SK-N-SH treated with all-trans-retinoic acid at 6 μM for 48 hours (cell line): ENCODE results near the gene NAALADL2.
"Not testable (repeated sequence)": the region's sequence is repeated elsewhere in the genome, so short reads cannot be mapped to it uniquely, and the experiment has no call there.

Experiments
- ATAC-seq: fragments of 200-7000 bp; cut with Tn5 transposase; 3 replicates; pipeline ENCODE4 v1.9.1; 2020; ENCODE audit warnings: mild to moderate bottlenecking, moderate library complexity
- ARNTL ChIP-seq: fragments of 450-650 bp; formaldehyde crosslinking; IDR thresholded peaks from 2 replicates; pipeline ENCODE4 v1.5.0; 2020; ENCODE audit warnings: low read depth, mild to moderate bottlenecking, moderate library complexity, borderline replicate concordance
- BACH2 ChIP-seq: fragments of 250-450 bp; sonication (Bioruptor Pico); IDR thresholded peaks from 2 replicates; pipeline ENCODE4 v1.9.0; 2021; ENCODE audit warnings: mild to moderate bottlenecking, borderline replicate concordance
- CSDC2 ChIP-seq: fragments of 250-450 bp; sonication (Bioruptor Pico); IDR thresholded peaks from 2 replicates; pipeline ENCODE4 v1.5.0; 2020; ENCODE audit warnings: mild to moderate bottlenecking, moderate library complexity
- ESRRG ChIP-seq: fragments of 250-450 bp; sonication (Bioruptor Pico); IDR thresholded peaks from 2 replicates; pipeline ENCODE4 v1.6.1; 2021; ENCODE audit warnings: mild to moderate bottlenecking
- GLIS3 ChIP-seq: fragments of 250-450 bp; sonication (Bioruptor Pico); IDR thresholded peaks from 2 replicates; pipeline ENCODE4 v1.5.0; 2020; ENCODE audit warnings: mild to moderate bottlenecking, moderate library complexity
- ISL1 ChIP-seq: fragments of 250-450 bp; sonication (Bioruptor Pico); IDR thresholded peaks from 2 replicates; pipeline ENCODE4 v2.1.2; 2022; ENCODE audit warnings: mild to moderate bottlenecking, moderate library complexity
- OSR1 ChIP-seq: fragments of 250-450 bp; sonication (Bioruptor Pico); IDR thresholded peaks from 2 replicates; pipeline ENCODE4 v1.8.0; 2022; ENCODE audit warnings: moderate library complexity, mild to moderate bottlenecking, inconsistent platforms
- PPARA ChIP-seq: fragments of 250-450 bp; sonication (Bioruptor Pico); IDR thresholded peaks from 2 replicates; pipeline ENCODE4 v1.5.0; 2020; ENCODE audit warnings: mild to moderate bottlenecking, borderline replicate concordance
- SNAI2 ChIP-seq: fragments of 250-450 bp; sonication (Bioruptor Pico); IDR thresholded peaks from 2 replicates; pipeline ENCODE4 v1.5.0; 2020; ENCODE audit warnings: mild to moderate bottlenecking, moderate library complexity
- TCF4 ChIP-seq: fragments of 250-450 bp; sonication (Bioruptor Pico); IDR thresholded peaks from 2 replicates; pipeline ENCODE4 v1.8.0; 2021; ENCODE audit warnings: mild to moderate bottlenecking, moderate library complexity, borderline replicate concordance
- TOX ChIP-seq: fragments of 250-450 bp; sonication (Bioruptor Pico); IDR thresholded peaks from 2 replicates; pipeline ENCODE4 v1.8.0; 2021; ENCODE audit warnings: mild to moderate bottlenecking, moderate library complexity, borderline replicate concordance
- ZC3H10 ChIP-seq: fragments of 250-450 bp; sonication (Bioruptor Pico); IDR thresholded peaks from 2 replicates; pipeline ENCODE4 v1.5.1; 2021; ENCODE audit warnings: mild to moderate bottlenecking, moderate library complexity
- ZFP30 ChIP-seq: fragments of 450-650 bp; formaldehyde crosslinking; IDR thresholded peaks from 2 replicates; pipeline ENCODE4 v1.5.0; 2022; ENCODE audit warnings: mild to moderate bottlenecking, moderate library complexity
- ZNF565 ChIP-seq: fragments of 450-650 bp; formaldehyde crosslinking; conservative IDR thresholded peaks from 2 replicates; pipeline ENCODE4 v1.5.0; 2020; ENCODE audit warnings: low read depth, mild to moderate bottlenecking, moderate library complexity
- ZNF70 ChIP-seq: fragments of 450-650 bp; formaldehyde crosslinking; IDR thresholded peaks from 2 replicates; pipeline ENCODE4 v1.5.0; 2020; ENCODE audit warnings: mild to moderate bottlenecking, moderate library complexity
- TF ChIP-seq, protein P1 (sequence below): fragments of 250-450 bp; sonication (Bioruptor Pico); IDR thresholded peaks from 2 replicates; pipeline ENCODE4 v1.8.0; 2021; ENCODE audit warnings: low read depth, mild to moderate bottlenecking, moderate library complexity, borderline replicate concordance
- TF ChIP-seq, protein P2 (sequence below): fragments of 250-450 bp; sonication (Bioruptor Pico); IDR thresholded peaks from 2 replicates; pipeline ENCODE4 v1.5.0; 2020; ENCODE audit warnings: mild to moderate bottlenecking, moderate library complexity
- TF ChIP-seq, protein P3 (sequence below): fragments of 250-450 bp; sonication (Bioruptor Pico); IDR thresholded peaks from 2 replicates; pipeline ENCODE4 v1.5.1; 2020; ENCODE audit warnings: low read depth, mild to moderate bottlenecking, moderate library complexity
- TF ChIP-seq, protein P4 (sequence below): fragments of 250-450 bp; sonication (Bioruptor Pico); IDR thresholded peaks from 2 replicates; pipeline ENCODE4 v1.8.0; 2020; ENCODE audit warnings: mild to moderate bottlenecking, moderate library complexity, borderline replicate concordance
- TF ChIP-seq, protein P5 (sequence below): fragments of 250-450 bp; sonication (Bioruptor Pico); IDR thresholded peaks from 2 replicates; pipeline ENCODE4 v1.5.1; 2021; ENCODE audit warnings: mild to moderate bottlenecking, moderate library complexity

NAALADL2 gene

DNA sequence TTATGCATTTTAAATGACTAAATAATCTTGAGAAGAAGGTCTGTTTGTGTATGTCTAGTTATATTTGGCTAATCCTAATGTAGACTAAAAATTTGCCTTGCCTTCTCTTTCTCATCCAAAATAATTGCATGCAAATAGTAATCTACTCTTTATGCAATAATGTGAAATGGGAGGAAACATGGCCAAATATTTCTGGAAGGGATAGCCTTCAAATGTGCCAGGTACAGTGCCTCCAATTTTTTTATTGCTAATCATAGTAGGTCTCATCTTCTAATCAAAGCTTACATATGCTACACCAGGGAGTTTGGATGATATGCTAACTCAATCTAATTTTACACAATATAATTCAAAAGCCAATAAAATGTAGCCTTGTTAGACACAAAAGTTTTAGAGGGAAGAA lies 911.3 kb downstream of the NAALADL2 start:
- ATAC-seq = no peak
- TF ChIP-seq ARNTL = no peak
- TF ChIP-seq OSR1 = no peak
- no peak for TF ChIP-seq ESRRG (CRISPR knock-in tag)

DNA sequence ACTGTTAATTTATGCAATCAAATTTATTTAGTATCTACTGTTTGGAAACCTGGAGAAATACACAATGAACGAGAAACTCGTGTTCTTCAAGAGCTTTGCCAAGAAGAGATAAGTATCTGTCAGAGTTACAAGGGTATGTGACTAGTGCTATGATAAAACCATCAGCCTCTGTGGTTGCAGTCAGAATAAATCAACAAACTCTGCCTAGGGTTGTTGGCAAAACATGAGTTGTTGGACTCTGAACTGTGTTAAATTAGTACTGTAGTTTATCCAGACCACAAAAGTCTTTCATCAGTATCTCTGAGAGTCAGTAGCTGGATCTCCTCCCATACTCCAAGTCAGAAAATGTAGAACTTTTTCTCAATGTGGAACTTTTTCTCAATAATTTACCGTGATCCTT lies 918.4 kb downstream of the NAALADL2 start:
- TF ChIP-seq ZFP30 (CRISPR knock-in tag) (no peak), SNAI2 (no peak)
- no peak for ATAC-seq

DNA sequence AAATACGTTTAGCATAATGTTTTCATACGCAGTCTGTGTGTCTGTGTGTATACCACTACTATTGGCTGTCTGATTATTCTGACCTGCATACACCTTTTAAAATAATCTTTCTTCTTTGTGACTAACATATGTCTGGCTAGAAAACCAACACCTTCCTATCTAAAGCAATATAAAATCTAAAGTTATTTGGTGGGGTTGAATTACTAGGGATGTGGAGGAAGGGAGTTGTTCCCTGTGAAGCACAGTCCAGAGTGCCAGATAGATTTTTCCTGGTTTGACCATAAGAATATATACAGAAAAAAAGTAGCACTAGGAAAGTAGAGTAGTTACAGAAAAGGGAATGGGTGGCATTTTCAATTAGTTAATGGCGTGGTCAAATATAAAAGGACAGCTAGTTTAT lies 918.8 kb downstream of the NAALADL2 start:
- TF ChIP-seq GLIS3 (CRISPR knock-in tag) (no peak), ZC3H10 (CRISPR knock-in tag) (no peak), PPARA (CRISPR knock-in tag) (no peak)
- TF ChIP-seq, protein P1, sequence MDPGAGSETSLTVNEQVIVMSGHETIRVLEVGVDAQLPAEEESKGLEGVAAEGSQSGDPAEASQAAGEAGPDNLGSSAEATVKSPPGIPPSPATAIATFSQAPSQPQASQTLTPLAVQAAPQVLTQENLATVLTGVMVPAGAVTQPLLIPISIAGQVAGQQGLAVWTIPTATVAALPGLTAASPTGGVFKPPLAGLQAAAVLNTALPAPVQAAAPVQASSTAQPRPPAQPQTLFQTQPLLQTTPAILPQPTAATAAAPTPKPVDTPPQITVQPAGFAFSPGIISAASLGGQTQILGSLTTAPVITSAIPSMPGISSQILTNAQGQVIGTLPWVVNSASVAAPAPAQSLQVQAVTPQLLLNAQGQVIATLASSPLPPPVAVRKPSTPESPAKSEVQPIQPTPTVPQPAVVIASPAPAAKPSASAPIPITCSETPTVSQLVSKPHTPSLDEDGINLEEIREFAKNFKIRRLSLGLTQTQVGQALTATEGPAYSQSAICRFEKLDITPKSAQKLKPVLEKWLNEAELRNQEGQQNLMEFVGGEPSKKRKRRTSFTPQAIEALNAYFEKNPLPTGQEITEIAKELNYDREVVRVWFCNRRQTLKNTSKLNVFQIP (CRISPR knock-in tag) = no peak
- TF ChIP-seq, protein P2, sequence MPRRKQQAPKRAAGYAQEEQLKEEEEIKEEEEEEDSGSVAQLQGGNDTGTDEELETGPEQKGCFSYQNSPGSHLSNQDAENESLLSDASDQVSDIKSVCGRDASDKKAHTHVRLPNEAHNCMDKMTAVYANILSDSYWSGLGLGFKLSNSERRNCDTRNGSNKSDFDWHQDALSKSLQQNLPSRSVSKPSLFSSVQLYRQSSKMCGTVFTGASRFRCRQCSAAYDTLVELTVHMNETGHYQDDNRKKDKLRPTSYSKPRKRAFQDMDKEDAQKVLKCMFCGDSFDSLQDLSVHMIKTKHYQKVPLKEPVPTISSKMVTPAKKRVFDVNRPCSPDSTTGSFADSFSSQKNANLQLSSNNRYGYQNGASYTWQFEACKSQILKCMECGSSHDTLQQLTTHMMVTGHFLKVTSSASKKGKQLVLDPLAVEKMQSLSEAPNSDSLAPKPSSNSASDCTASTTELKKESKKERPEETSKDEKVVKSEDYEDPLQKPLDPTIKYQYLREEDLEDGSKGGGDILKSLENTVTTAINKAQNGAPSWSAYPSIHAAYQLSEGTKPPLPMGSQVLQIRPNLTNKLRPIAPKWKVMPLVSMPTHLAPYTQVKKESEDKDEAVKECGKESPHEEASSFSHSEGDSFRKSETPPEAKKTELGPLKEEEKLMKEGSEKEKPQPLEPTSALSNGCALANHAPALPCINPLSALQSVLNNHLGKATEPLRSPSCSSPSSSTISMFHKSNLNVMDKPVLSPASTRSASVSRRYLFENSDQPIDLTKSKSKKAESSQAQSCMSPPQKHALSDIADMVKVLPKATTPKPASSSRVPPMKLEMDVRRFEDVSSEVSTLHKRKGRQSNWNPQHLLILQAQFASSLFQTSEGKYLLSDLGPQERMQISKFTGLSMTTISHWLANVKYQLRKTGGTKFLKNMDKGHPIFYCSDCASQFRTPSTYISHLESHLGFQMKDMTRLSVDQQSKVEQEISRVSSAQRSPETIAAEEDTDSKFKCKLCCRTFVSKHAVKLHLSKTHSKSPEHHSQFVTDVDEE (CRISPR knock-in tag) = no peak
- TF ChIP-seq, protein P3, sequence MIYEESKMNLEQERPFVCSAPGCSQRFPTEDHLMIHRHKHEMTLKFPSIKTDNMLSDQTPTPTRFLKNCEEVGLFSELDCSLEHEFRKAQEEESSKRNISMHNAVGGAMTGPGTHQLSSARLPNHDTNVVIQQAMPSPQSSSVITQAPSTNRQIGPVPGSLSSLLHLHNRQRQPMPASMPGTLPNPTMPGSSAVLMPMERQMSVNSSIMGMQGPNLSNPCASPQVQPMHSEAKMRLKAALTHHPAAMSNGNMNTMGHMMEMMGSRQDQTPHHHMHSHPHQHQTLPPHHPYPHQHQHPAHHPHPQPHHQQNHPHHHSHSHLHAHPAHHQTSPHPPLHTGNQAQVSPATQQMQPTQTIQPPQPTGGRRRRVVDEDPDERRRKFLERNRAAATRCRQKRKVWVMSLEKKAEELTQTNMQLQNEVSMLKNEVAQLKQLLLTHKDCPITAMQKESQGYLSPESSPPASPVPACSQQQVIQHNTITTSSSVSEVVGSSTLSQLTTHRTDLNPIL (CRISPR knock-in tag) = no peak
- ATAC-seq = no peak

DNA sequence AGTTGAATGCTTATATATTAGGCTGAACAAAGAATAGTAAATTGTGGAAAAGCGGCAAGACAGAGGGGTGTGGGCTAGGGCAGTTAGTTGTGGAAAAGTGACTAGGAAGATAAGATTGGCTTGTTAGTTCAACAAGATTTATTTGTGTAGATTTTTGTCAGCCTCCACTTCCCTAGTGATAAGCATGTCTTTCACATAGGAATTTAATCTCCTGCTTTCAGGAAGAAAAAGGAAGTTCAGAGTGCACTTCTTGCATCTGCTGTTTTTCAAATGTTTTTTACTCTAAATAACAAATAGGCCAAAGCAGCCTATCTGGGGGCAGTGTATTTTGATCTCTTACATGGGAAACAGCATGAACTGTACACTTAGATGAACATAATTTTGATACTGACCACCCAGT lies 919.9 kb downstream of the NAALADL2 start:
- TF ChIP-seq, protein P4, sequence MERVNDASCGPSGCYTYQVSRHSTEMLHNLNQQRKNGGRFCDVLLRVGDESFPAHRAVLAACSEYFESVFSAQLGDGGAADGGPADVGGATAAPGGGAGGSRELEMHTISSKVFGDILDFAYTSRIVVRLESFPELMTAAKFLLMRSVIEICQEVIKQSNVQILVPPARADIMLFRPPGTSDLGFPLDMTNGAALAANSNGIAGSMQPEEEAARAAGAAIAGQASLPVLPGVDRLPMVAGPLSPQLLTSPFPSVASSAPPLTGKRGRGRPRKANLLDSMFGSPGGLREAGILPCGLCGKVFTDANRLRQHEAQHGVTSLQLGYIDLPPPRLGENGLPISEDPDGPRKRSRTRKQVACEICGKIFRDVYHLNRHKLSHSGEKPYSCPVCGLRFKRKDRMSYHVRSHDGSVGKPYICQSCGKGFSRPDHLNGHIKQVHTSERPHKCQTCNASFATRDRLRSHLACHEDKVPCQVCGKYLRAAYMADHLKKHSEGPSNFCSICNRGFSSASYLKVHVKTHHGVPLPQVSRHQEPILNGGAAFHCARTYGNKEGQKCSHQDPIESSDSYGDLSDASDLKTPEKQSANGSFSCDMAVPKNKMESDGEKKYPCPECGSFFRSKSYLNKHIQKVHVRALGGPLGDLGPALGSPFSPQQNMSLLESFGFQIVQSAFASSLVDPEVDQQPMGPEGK = no peak
- TF ChIP-seq, protein P3 (CRISPR knock-in tag) = no peak
- TF ChIP-seq ESRRG (CRISPR knock-in tag) (no peak), ISL1 (CRISPR knock-in tag) (no peak), ZC3H10 (CRISPR knock-in tag) (no peak), SNAI2 (no peak), OSR1 (no peak), CSDC2 (CRISPR knock-in tag) (no peak), BACH2 (CRISPR knock-in tag) (no peak), PPARA (CRISPR knock-in tag) (no peak), ZNF70 (CRISPR knock-in tag) (no peak), TOX (CRISPR knock-in tag) (no peak), ARNTL (no peak), ZNF565 (CRISPR knock-in tag) (no peak), TCF4 (CRISPR knock-in tag) (no peak), GLIS3 (CRISPR knock-in tag) (no peak)
- TF ChIP-seq, protein P5, sequence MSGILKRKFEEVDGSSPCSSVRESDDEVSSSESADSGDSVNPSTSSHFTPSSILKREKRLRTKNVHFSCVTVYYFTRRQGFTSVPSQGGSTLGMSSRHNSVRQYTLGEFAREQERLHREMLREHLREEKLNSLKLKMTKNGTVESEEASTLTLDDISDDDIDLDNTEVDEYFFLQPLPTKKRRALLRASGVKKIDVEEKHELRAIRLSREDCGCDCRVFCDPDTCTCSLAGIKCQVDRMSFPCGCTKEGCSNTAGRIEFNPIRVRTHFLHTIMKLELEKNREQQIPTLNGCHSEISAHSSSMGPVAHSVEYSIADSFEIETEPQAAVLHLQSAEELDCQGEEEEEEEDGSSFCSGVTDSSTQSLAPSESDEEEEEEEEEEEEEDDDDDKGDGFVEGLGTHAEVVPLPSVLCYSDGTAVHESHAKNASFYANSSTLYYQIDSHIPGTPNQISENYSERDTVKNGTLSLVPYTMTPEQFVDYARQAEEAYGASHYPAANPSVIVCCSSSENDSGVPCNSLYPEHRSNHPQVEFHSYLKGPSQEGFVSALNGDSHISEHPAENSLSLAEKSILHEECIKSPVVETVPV (CRISPR knock-in tag) = no peak
- TF ChIP-seq, protein P1 (CRISPR knock-in tag) = no peak
- ATAC-seq = no peak

DNA sequence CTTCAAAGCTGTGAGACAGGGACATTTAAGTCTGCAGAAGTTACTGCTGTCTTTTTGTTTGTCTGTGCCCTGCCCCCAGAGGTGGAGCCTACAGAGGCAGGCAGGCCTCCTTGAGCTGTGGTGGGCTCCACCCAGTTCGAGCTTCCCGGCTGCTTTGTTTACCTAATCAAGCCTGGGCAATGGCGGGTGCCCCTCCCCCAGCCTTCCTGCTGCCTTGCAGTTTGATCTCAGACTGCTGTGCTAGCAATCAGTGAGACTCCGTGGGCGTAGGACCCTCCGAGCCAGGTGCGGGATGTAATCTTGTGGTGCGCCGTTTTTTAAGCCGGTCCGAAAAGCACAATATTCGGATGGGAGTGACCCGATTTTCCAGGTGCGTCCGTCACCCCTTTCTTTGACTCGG lies 928.0 kb downstream of the NAALADL2 start:
- ATAC-seq = not testable (repeated sequence)
